ENCODE data around the gene PRKCSH. TPM values are rescaled to one million over a fixed set of nuclear protein-coding genes. Genes with fewer than 3 reads are reported as not detected.

The PRKCSH gene
- total RNA-seq, 1 donor from 2014 or later, result 285 TPM

GRCh38 chr19:11495885-11496284 is 60.5 kb downstream of the PRKCSH start:
- ATAC-seq (no peak), DNase-seq (no peak)
- intact Hi-C loops (cut with DNase I), result no loop called here
- no peak for TF ChIP-seq CTCF (IDR thresholded peaks at IDR 0.05)
- H3K36me3 ChIP-seq, result peaks cover 42% of the 10 kb centered on the region
- H3K27ac ChIP-seq, result no peak overlapping the region
- no peaks in the 10 kb centered on the region for H3K27me3 ChIP-seq (ENCODE audit: low read depth)
- H3K4me1 ChIP-seq, result no peaks in the 10 kb centered on the region
- no peaks in the 10 kb centered on the region for H3K9me3 ChIP-seq
- H3K4me3 ChIP-seq, result no peak overlapping the region

GRCh38 chr19:11496391-11497163 is 61.1 kb downstream of the PRKCSH start:
- Histone ChIP-seq H3K9me3 (no peaks in the 10 kb centered on the region), H3K4me3 (no peak overlapping the region), H3K36me3 (peaks cover 42% of the 10 kb centered on the region), H3K27ac (no peak overlapping the region), H3K27me3 (ENCODE audit: low read depth) (no peaks in the 10 kb centered on the region), H3K4me1 (no peaks in the 10 kb centered on the region)
- ATAC-seq, result peak; percentile 72 to 76
- DNase-seq, result peak; percentile 72
- intact Hi-C loops (cut with DNase I), result no loop called here
- peak; percentile 69 for TF ChIP-seq CTCF (IDR thresholded peaks at IDR 0.05)

DNA sequence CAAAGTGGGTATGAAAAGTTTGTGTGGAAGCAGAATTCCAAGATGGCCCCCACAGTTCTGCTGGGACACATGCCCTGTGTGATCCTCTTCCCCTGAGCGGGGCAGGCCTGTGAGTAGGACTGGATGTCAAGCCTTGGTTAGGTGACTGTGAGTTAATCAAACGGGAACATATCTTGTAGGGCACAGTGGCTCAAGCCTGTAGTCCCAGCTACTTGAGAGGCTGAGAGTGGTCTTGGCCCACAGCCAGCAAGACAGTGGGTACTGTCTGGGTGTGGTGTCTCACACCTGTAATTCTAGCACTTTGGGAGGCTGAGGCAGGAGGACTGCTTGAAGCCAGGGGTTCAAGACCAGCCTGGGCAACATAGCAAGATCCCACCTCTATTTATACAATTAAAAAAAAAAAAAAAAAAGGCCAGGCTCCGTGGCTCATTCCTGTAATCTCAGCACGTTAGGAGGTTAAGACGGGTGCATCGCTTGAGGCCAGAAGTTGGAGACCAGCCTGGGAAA is 63.8 kb downstream of the PRKCSH start:
- intact Hi-C loops (cut with DNase I), result no loop called here

DNA sequence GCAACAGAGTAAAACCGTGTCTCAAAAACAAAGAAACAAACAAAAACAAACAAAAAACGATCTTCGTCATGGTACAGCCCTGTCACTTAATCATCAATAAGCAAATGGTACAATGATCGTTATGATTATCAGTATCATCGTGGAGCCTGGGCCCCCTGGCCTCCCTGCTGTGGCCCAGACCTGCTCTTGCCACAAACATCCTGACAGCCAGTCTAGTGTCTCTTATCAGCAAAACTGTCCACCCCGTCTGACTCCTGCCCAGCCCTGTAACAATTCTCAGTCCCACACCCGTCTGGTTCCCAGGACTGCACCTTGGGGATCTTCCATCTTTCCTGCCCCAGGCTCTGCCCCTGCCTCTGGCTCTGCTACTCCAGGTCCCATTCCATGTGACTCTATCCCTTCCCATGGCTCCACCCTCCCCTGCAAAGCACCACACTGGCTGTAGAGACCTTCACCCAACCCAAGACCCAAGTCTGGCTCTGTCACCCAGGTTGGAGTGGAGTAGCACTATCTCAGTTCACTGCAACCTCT is 64.5 kb downstream of the PRKCSH start:
- H3K4me1 ChIP-seq, result no peaks in the 10 kb centered on the region
- peaks cover 15% of the 10 kb centered on the region for H3K36me3 ChIP-seq
- H3K27ac ChIP-seq, result no peak overlapping the region
- intact Hi-C loops (cut with DNase I), result no loop called here
- no peak for TF ChIP-seq CTCF (IDR thresholded peaks at IDR 0.05)
- ATAC-seq (no peak), DNase-seq (no peak)
- H3K4me3 ChIP-seq, result no peak overlapping the region
- no peaks in the 10 kb centered on the region for H3K27me3 ChIP-seq (ENCODE audit: low read depth)
- no peaks in the 10 kb centered on the region for H3K9me3 ChIP-seq

More for the DNA sequence above, 63.8 kb downstream of the PRKCSH start:
- no peak for DNase-seq
- Histone ChIP-seq H3K27me3 (ENCODE audit: low read depth) (no peaks in the 10 kb centered on the region), H3K4me1 (no peaks in the 10 kb centered on the region), H3K27ac (no peak overlapping the region), H3K4me3 (no peak overlapping the region), H3K9me3 (no peaks in the 10 kb centered on the region), H3K36me3 (peaks cover 21% of the 10 kb centered on the region)
- no peak for TF ChIP-seq CTCF (IDR thresholded peaks at IDR 0.05)
- ATAC-seq, result no peak

Small RNA genes lying within 50 kb of the gene (microRNA-seq; reads per million reads assigned to microRNA genes)
- not detected for gene MIR7974 (ENCODE audit: borderline number of aligned reads)

Other genes starting within 250 kb of the PRKCSH start
- gene KANK2, start 238.1 kb upstream of the PRKCSH start, total RNA-seq, result 191 TPM
- not detected for gene ANGPTL8, start 196.0 kb upstream of the PRKCSH start, total RNA-seq
- 106 TPM for gene DOCK6, start 173.1 kb upstream of the PRKCSH start, total RNA-seq
- gene TSPAN16, start 139.5 kb upstream of the PRKCSH start, total RNA-seq, result not detected
- gene RAB3D, start 96.0 kb upstream of the PRKCSH start, total RNA-seq, result 53.6 TPM
- 65.7 TPM for gene TMEM205, start 89.4 kb upstream of the PRKCSH start, total RNA-seq
- 37.3 TPM for gene CCDC159, start 89.1 kb upstream of the PRKCSH start, total RNA-seq
- gene PLPPR2, start 80.2 kb upstream of the PRKCSH start, total RNA-seq, result 21.3 TPM
- 3.6 TPM for gene SWSAP1, start 61.0 kb upstream of the PRKCSH start, total RNA-seq
- gene EPOR, start 51.3 kb upstream of the PRKCSH start, total RNA-seq, result 16.4 TPM
- 55.8 TPM for gene RGL3, start 16.3 kb upstream of the PRKCSH start, total RNA-seq
- 4.3 TPM for gene ODAD3, start 514 bp upstream of the PRKCSH start, total RNA-seq
- gene ELAVL3, start 45.4 kb downstream of the PRKCSH start, total RNA-seq, result not detected
- gene ZNF653, start 70.2 kb downstream of the PRKCSH start, total RNA-seq, result 9.2 TPM
- gene ECSIT, start 93.5 kb downstream of the PRKCSH start, total RNA-seq, result 38.7 TPM
- 16.4 TPM for gene CNN1, start 103.2 kb downstream of the PRKCSH start, total RNA-seq
- 44.3 TPM for gene ELOF1, start 123.6 kb downstream of the PRKCSH start, total RNA-seq
- 650 TPM for gene ACP5, start 142.0 kb downstream of the PRKCSH start, total RNA-seq
- 9.4 TPM for gene ZNF627, start 161.8 kb downstream of the PRKCSH start, total RNA-seq